Endothelial cell of umbilical vein (primary cell): ENCODE data around the gene PTPRO. TPM values are rescaled to one million over a fixed set of nuclear protein-coding genes. Genes with fewer than 3 reads are reported as not detected.

Experiments
- BruUV-seq: library from RNA; stranded (reverse); fragments of 400-500 nt; replicated peaks from 2 replicates; lab custom pipeline; 2021; lab: Mats Ljungman, UMichigan
- CTCF ChIA-PET: fragments of 300-600, 350-600 bp; sonication (Branson Sonifier 250); formaldehyde crosslinking; loops from one replicate; lab custom pipeline; 2021; ENCODE audit warnings: antibody characterized with exemption, inconsistent platforms; lab: Charles Lee
- POLR2A ChIA-PET: fragments of 300-600, 350-600 bp; sonication (Branson Sonifier 250); formaldehyde crosslinking; loops from one replicate; lab custom pipeline; 2021; ENCODE audit warnings: antibody characterized with exemption, inconsistent platforms; lab: Charles Lee
- DNase-seq: peaks from one replicate; pipeline ENCODE4 v3.0.0-alpha.2; 2011; ENCODE audit warnings: low read depth, low spot score
- FAIRE-seq: peaks from 2 replicates; lab custom pipeline; 2011; peaks lifted over from hg19 to GRCh38; lab: Jason Lieb, UNC
- H2AFZ ChIP-seq: 2 replicates; pipeline ENCODE4 v1.6.0; 2012; ENCODE audit warnings: low read depth, low read length, control low read depth, inconsistent platforms
- H3K27ac ChIP-seq: 2 replicates; pipeline ENCODE4 v1.5.1; 2011; ENCODE audit warnings: low read depth, mild to moderate bottlenecking, control low read depth, low read length, moderate library complexity; ENCODE audit not compliant: insufficient read depth
- H3K27me3 ChIP-seq, 2 experiments: 2 replicates each; pipeline versions ENCODE4 v1.6.0 to v1.6.1; 2011; ENCODE audit warnings: low read length in 2 of 2, mixed read lengths in 1 of 2; ENCODE audit not compliant: control insufficient read depth in 2 of 2, insufficient read depth in 2 of 2
- H3K36me3 ChIP-seq, 2 experiments: 2 replicates in 1 of 2; 3 replicates in 1 of 2; pipeline ENCODE4 v1.5.1; 2011; ENCODE audit warnings: low read length in 2 of 2, mild to moderate bottlenecking in 1 of 2, moderate library complexity in 1 of 2; ENCODE audit not compliant: control insufficient read depth in 2 of 2, insufficient read depth in 2 of 2; ENCODE audit errors: extremely low read depth in 1 of 2
- H3K4me1 ChIP-seq: 3 replicates; pipeline ENCODE4 v1.5.1; 2011; ENCODE audit warnings: mild to moderate bottlenecking, low read length; ENCODE audit not compliant: control insufficient read depth, insufficient read depth; ENCODE audit errors: extremely low read depth
- H3K4me2 ChIP-seq: 2 replicates; pipeline ENCODE4 v1.6.1; 2011; ENCODE audit warnings: low read length, control low read depth, mixed read lengths; ENCODE audit not compliant: insufficient read depth
- H3K4me3 ChIP-seq, 3 experiments: fragments of 200-600 bp in 1 of 3; sonication (generic), shearing (Covaris generic) in 1 of 3; replicated peaks in 1 of 3; 2 replicates each; pipeline ENCODE4 v1.5.1; 2011 to 2016; ENCODE audit warnings: control low read depth in 3 of 3, low read length in 3 of 3, mild to moderate bottlenecking in 2 of 3, inconsistent platforms in 1 of 3, low read depth in 1 of 3, moderate library complexity in 1 of 3; ENCODE audit not compliant: insufficient read depth in 1 of 3
- H3K79me2 ChIP-seq: 2 replicates; pipeline ENCODE4 v1.6.0; 2012; ENCODE audit warnings: low read length, inconsistent platforms; ENCODE audit not compliant: control insufficient read depth, insufficient read depth
- H3K9ac ChIP-seq: replicated peaks from 2 replicates; pipeline ENCODE3; 2011; ENCODE audit warnings: low read length, control low read depth; ENCODE audit not compliant: insufficient read depth; ENCODE audit errors: extremely low read depth
- H3K9me1 ChIP-seq: replicated peaks from 3 replicates; pipeline ENCODE4 v1.6.0; 2011; ENCODE audit warnings: mild to moderate bottlenecking, low read length; ENCODE audit not compliant: control insufficient read depth, insufficient read depth; ENCODE audit errors: extremely low read depth
- H3K9me3 ChIP-seq: replicated peaks from 2 replicates; pipeline ENCODE4 v1.5.1; 2012; ENCODE audit warnings: low read length, inconsistent platforms; ENCODE audit not compliant: control insufficient read depth, insufficient read depth
- H4K20me1 ChIP-seq: replicated peaks from 2 replicates; pipeline ENCODE3; 2011; ENCODE audit warnings: mild to moderate bottlenecking, low read length; ENCODE audit not compliant: control insufficient read depth, insufficient read depth; ENCODE audit errors: extremely low read depth
- EZH2 ChIP-seq: IDR thresholded peaks from 2 replicates; pipeline ENCODE4 v1.6.1; 2012; ENCODE audit warnings: borderline replicate concordance, low read depth, mild to moderate bottlenecking, moderate library complexity, low read length, inconsistent platforms; ENCODE audit not compliant: severe bottlenecking
- FOS ChIP-seq: IDR thresholded peaks from 2 replicates; pipeline ENCODE4 v1.6.1; 2011; ENCODE audit warnings: mild to moderate bottlenecking, low read length, moderate library complexity, borderline replicate concordance; ENCODE audit not compliant: insufficient read depth
- JUN ChIP-seq: IDR thresholded peaks from 2 replicates; pipeline ENCODE4 v1.6.1; 2011; ENCODE audit warnings: borderline replicate concordance, low read depth; ENCODE audit not compliant: insufficient read length, insufficient read depth
- MYC ChIP-seq: IDR thresholded peaks from one replicate; pipeline ENCODE4 v1.6.1; 2011; ENCODE audit warnings: mild to moderate bottlenecking, low read depth, low read length
- dilution Hi-C: fragments of 300-500 bp; cut with MboI; formaldehyde crosslinking; loops from one replicate; pipeline ENCODE4 v1.15.0; 2019; ENCODE audit warnings: low sequenced_read_pairs; ENCODE audit not compliant: extremely low pct_ligation_motif_present
- intact Hi-C: fragments of 100-400 bp; cut with micrococcal nuclease; formaldehyde crosslinking; loops from one replicate; pipeline ENCODE4 v1.10.0; 2022
- polyA plus RNA-seq, 4 experiments: library from polyadenylated mRNA; depleted of rRNA in 3 of 4; stranded (reverse) in 3 of 4; unstranded in 1 of 4; fragments of >200 nt; gene quantifications; 2 replicates each; pipeline versions ENCODE4 v1.2.1 to v1.2.3, GENCODE V29; 2011 to 2012; ENCODE audit warnings: missing spikeins in 1 of 4
- total RNA-seq: library from RNA; stranded (reverse); gene quantifications from 2 replicates; pipeline ENCODE4 v1.2.3, GENCODE V29; 2021

PTPRO gene
- total and polyA plus RNA-seq, 2 donors (not counting 3 experiments of a cell fraction or from before 2014, with no cell fraction given): not detected

GRCh38 chr12:15458008-15458407 lies 135.7 kb downstream of the PTPRO start:
- Histone ChIP-seq H3K4me1 (no peaks in the 10 kb centered on the region), H3K27ac (no peak overlapping the region), H3K9ac (no peak overlapping the region), H3K79me2 (no peaks in the 10 kb centered on the region), H3K36me3 (no peaks in the 10 kb centered on the region), H3K4me2 (no peak overlapping the region), H3K9me3 (no peaks in the 10 kb centered on the region), H3K4me3 (no peak overlapping the region), H3K9me1 (no peaks in the 10 kb centered on the region), H3K27me3 (no peaks in the 10 kb centered on the region), H2AFZ (no peak overlapping the region), H4K20me1 (no peaks in the 10 kb centered on the region)
- no TSS peak for BruUV-seq
- TF ChIP-seq MYC (no peak), EZH2 (no peak)
- intact Hi-C loops: no loop called here
- ChIA-PET CTCF (no interaction called here), POLR2A (no interaction called here)
- no peak for FAIRE-seq
- dilution Hi-C loops: no loop called here
- DNase-seq: no peak

- CTCF ChIA-PET: interaction anchor here (1.7 kb wide), 1 partner anchor 64 kb away, joined by 5 read pairs; no protein-coding TSS in a partner anchor
- dilution Hi-C loops: no loop called here
- POLR2A ChIA-PET: no interaction called here
These were observed 146.6 kb downstream of the PTPRO start for GRCh38 chr12:15468911-15469310.

More at GRCh38 chr12:15468911-15469310, 146.6 kb downstream of the PTPRO start:
- Histone ChIP-seq H4K20me1 (no peaks in the 10 kb centered on the region), H3K9me3 (no peaks in the 10 kb centered on the region), H3K4me1 (no peaks in the 10 kb centered on the region), H3K9ac (no peak overlapping the region), H3K27ac (no peak overlapping the region), H3K79me2 (no peaks in the 10 kb centered on the region), H3K36me3 (no peaks in the 10 kb centered on the region), H3K4me2 (no peak overlapping the region), H3K9me1 (no peaks in the 10 kb centered on the region), H2AFZ (no peak overlapping the region), H3K4me3 (no peak overlapping the region), H3K27me3 (peaks cover 2 to 6% of the 10 kb centered on the region in 2 experiments)
- FAIRE-seq (no peak), DNase-seq (no peak)
- no peak for TF ChIP-seq EZH2
- TF ChIP-seq FOS: no peak
- no peak for TF ChIP-seq JUN
- intact Hi-C loops: no loop called here
- BruUV-seq: no TSS peak
